ENCODE results near the gene EVC2. TPM values are rescaled to one million over a fixed set of nuclear protein-coding genes. Genes with fewer than 3 reads are reported as not detected.

Gene EVC2
- total RNA-seq, 1 donor from 2014 or later: 0.43 TPM

GRCh38 chr4:5568931-5569330 lies 139.4 kb downstream of the EVC2 start:
- no peaks in the 10 kb centered on the region for H3K4me1 Mint-ChIP-seq (ENCODE audit: low read depth)
- no peak overlapping the region for H3K27ac Mint-ChIP-seq
- H3K9me3 Mint-ChIP-seq: peaks cover 5% of the 10 kb centered on the region
- intact Hi-C loops (cut with micrococcal nuclease): no loop called here
- DNase-seq (ENCODE audit: low spot score): no peak
- no peaks in the 10 kb centered on the region for H3K27me3 Mint-ChIP-seq (ENCODE audit: low read depth)
- no peak overlapping the region for H3K4me3 Mint-ChIP-seq (ENCODE audit: low read depth)
- no peaks in the 10 kb centered on the region for H3K36me3 Mint-ChIP-seq (ENCODE audit: low read depth)

DNA sequence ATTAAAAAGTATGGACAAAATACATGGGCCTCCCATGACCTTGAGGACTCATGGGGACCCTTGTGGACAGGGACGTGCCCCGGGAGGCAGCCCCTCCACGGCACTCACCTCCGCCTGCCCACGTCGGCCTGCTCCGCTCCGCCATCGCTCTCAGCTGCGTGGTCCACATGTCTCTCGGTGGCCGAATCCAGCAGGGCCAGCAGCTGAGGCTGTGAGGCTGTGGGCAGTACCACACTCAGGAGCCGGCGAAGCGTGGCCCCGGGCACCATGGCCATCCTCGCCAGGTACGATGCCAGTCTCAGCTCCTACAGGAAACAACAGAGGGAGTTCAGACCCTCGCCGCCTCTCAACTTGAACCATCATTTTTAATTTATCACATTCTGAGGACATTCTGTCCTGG lies 140.0 kb downstream of the EVC2 start:
- no peak for DNase-seq (ENCODE audit: low spot score)
- no peak overlapping the region for H3K4me3 Mint-ChIP-seq (ENCODE audit: low read depth)
- intact Hi-C loops (cut with micrococcal nuclease): no loop called here
- no peaks in the 10 kb centered on the region for H3K27me3 Mint-ChIP-seq (ENCODE audit: low read depth)
- peaks cover 5% of the 10 kb centered on the region for H3K9me3 Mint-ChIP-seq
- H3K4me1 Mint-ChIP-seq (ENCODE audit: low read depth): no peaks in the 10 kb centered on the region
- H3K36me3 Mint-ChIP-seq (ENCODE audit: low read depth): no peaks in the 10 kb centered on the region
- H3K27ac Mint-ChIP-seq: no peak overlapping the region

GRCh38 chr4:5566991-5567390 lies 141.4 kb downstream of the EVC2 start:
- Mint-ChIP-seq H3K9me3 (peaks cover 5% of the 10 kb centered on the region), H3K36me3 (ENCODE audit: low read depth) (no peaks in the 10 kb centered on the region), H3K4me3 (ENCODE audit: low read depth) (no peak overlapping the region), H3K27ac (no peak overlapping the region), H3K4me1 (ENCODE audit: low read depth) (no peaks in the 10 kb centered on the region), H3K27me3 (ENCODE audit: low read depth) (no peaks in the 10 kb centered on the region)
- intact Hi-C loops (cut with micrococcal nuclease): no loop called here
- DNase-seq (ENCODE audit: low spot score): no peak

- intact Hi-C loops (cut with micrococcal nuclease): no loop called here
- Mint-ChIP-seq H3K36me3 (ENCODE audit: low read depth) (no peaks in the 10 kb centered on the region), H3K4me3 (ENCODE audit: low read depth) (no peak overlapping the region), H3K27me3 (ENCODE audit: low read depth) (no peaks in the 10 kb centered on the region), H3K27ac (no peak overlapping the region), H3K4me1 (ENCODE audit: low read depth) (no peaks in the 10 kb centered on the region), H3K9me3 (peaks cover 5% of the 10 kb centered on the region)
- DNase-seq (ENCODE audit: low spot score): no peak
These were observed 141.8 kb downstream of the EVC2 start for GRCh38 chr4:5566526-5566925.

- Mint-ChIP-seq H3K27ac (no peak overlapping the region), H3K27me3 (ENCODE audit: low read depth) (no peaks in the 10 kb centered on the region), H3K4me3 (ENCODE audit: low read depth) (no peak overlapping the region), H3K36me3 (ENCODE audit: low read depth) (no peaks in the 10 kb centered on the region), H3K9me3 (peaks cover 5% of the 10 kb centered on the region), H3K4me1 (ENCODE audit: low read depth) (no peaks in the 10 kb centered on the region)
- no peak for DNase-seq (ENCODE audit: low spot score)
- intact Hi-C loops (cut with micrococcal nuclease): no loop called here
These were observed 144.5 kb downstream of the EVC2 start for GRCh38 chr4:5563856-5564255.

DNA sequence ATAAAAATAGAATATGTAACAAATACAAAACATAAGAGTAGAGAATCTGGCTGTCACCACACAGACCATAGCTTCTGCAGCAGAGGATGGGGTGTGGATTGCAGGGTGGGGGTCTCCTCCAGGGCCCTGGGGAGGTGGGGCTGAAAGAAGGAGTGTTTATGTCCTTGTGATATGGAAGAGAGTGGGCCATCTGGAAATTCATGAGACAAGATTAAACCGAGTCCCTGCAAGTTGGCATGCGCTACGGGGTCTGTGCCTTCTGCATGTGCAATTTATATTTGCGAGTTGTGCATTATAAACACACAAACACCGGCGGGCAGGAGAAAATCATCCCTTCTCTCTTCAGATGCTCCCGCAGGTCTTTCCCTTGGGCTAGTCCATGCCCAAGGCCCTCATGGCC lies 145.9 kb downstream of the EVC2 start:
- Mint-ChIP-seq H3K9me3 (peaks cover under 1% of the 10 kb centered on the region), H3K27me3 (ENCODE audit: low read depth) (no peaks in the 10 kb centered on the region), H3K4me1 (ENCODE audit: low read depth) (no peaks in the 10 kb centered on the region), H3K27ac (no peak overlapping the region), H3K4me3 (ENCODE audit: low read depth) (no peak overlapping the region), H3K36me3 (ENCODE audit: low read depth) (no peaks in the 10 kb centered on the region)
- intact Hi-C loops (cut with micrococcal nuclease): no loop called here
- DNase-seq (ENCODE audit: low spot score): no peak

- Mint-ChIP-seq H3K36me3 (ENCODE audit: low read depth) (no peaks in the 10 kb centered on the region), H3K4me3 (ENCODE audit: low read depth) (no peak overlapping the region), H3K4me1 (ENCODE audit: low read depth) (no peaks in the 10 kb centered on the region), H3K9me3 (no peaks in the 10 kb centered on the region), H3K27me3 (ENCODE audit: low read depth) (no peaks in the 10 kb centered on the region), H3K27ac (no peak overlapping the region)
- intact Hi-C loops (cut with micrococcal nuclease): no loop called here
- DNase-seq (ENCODE audit: low spot score): no peak
These were observed 147.1 kb downstream of the EVC2 start for GRCh38 chr4:5561286-5561685.

- no peaks in the 10 kb centered on the region for H3K4me1 Mint-ChIP-seq (ENCODE audit: low read depth)
- no peaks in the 10 kb centered on the region for H3K9me3 Mint-ChIP-seq
- no peak overlapping the region for H3K27ac Mint-ChIP-seq
- no peaks in the 10 kb centered on the region for H3K36me3 Mint-ChIP-seq (ENCODE audit: low read depth)
- intact Hi-C loops (cut with micrococcal nuclease): no loop called here
- H3K27me3 Mint-ChIP-seq (ENCODE audit: low read depth): no peaks in the 10 kb centered on the region
- H3K4me3 Mint-ChIP-seq (ENCODE audit: low read depth): no peak overlapping the region
- DNase-seq (ENCODE audit: low spot score): no peak
These were observed 149.9 kb downstream of the EVC2 start for GRCh38 chr4:5558502-5558901.

DNA sequence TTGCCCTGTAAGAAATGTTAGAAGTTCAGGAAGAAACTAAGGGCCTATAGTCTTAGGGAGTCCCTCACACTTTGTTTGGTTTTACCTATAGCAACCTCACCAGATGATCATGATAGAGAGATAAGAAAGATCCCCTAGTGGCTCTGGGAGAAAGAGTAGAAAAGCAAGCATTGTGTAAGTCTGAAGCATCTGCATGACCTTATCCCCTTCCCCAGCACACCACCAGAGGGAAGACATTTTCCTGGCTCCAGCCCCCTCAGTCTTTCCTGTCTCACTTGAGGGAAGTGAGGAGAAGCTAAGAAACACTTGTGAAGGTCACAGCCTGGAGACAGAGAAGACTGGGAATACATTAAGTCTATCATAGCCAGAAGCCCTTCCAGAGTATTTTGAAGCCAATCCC lies 154.0 kb downstream of the EVC2 start:
- H3K36me3 Mint-ChIP-seq (ENCODE audit: low read depth): no peaks in the 10 kb centered on the region
- H3K27me3 Mint-ChIP-seq (ENCODE audit: low read depth): no peaks in the 10 kb centered on the region
- H3K4me1 Mint-ChIP-seq (ENCODE audit: low read depth): no peaks in the 10 kb centered on the region
- no peak overlapping the region for H3K4me3 Mint-ChIP-seq (ENCODE audit: low read depth)
- peaks cover 22% of the 10 kb centered on the region for H3K9me3 Mint-ChIP-seq
- DNase-seq (ENCODE audit: low spot score): no peak
- intact Hi-C loops (cut with micrococcal nuclease): no loop called here
- H3K27ac Mint-ChIP-seq: no peak overlapping the region

DNA sequence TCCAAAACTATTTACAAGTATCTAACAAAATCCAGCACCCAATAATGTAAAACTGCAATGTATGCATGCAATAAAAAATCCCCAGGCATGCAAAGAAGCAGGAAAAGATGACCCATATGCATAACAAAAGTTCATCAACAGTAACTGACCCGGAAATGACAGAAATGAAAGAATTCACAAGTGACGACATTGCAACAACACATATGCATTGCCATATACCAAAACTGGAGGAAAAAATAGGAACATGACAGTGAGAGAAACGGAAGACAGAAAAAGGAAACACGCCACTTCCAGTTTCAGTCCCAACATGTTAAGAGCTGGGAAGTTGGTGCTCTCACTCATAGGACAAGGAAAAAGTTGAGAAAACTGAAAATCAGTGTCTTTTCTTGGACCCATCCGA lies 154.6 kb downstream of the EVC2 start:
- no peak for DNase-seq (ENCODE audit: low spot score)
- no peak overlapping the region for H3K4me3 Mint-ChIP-seq (ENCODE audit: low read depth)
- H3K27ac Mint-ChIP-seq: no peak overlapping the region
- no peaks in the 10 kb centered on the region for H3K4me1 Mint-ChIP-seq (ENCODE audit: low read depth)
- intact Hi-C loops (cut with micrococcal nuclease): no loop called here
- H3K27me3 Mint-ChIP-seq (ENCODE audit: low read depth): no peaks in the 10 kb centered on the region
- no peaks in the 10 kb centered on the region for H3K36me3 Mint-ChIP-seq (ENCODE audit: low read depth)
- peaks cover 22% of the 10 kb centered on the region for H3K9me3 Mint-ChIP-seq

- H3K9me3 Mint-ChIP-seq: peaks cover 22% of the 10 kb centered on the region
- H3K27ac Mint-ChIP-seq: no peak overlapping the region
- DNase-seq (ENCODE audit: low spot score): no peak
- H3K4me1 Mint-ChIP-seq (ENCODE audit: low read depth): no peaks in the 10 kb centered on the region
- no peaks in the 10 kb centered on the region for H3K27me3 Mint-ChIP-seq (ENCODE audit: low read depth)
- intact Hi-C loops (cut with micrococcal nuclease): no loop called here
- no peak overlapping the region for H3K4me3 Mint-ChIP-seq (ENCODE audit: low read depth)
- no peaks in the 10 kb centered on the region for H3K36me3 Mint-ChIP-seq (ENCODE audit: low read depth)
These were observed 155.9 kb downstream of the EVC2 start for GRCh38 chr4:5552451-5552850.

DNA sequence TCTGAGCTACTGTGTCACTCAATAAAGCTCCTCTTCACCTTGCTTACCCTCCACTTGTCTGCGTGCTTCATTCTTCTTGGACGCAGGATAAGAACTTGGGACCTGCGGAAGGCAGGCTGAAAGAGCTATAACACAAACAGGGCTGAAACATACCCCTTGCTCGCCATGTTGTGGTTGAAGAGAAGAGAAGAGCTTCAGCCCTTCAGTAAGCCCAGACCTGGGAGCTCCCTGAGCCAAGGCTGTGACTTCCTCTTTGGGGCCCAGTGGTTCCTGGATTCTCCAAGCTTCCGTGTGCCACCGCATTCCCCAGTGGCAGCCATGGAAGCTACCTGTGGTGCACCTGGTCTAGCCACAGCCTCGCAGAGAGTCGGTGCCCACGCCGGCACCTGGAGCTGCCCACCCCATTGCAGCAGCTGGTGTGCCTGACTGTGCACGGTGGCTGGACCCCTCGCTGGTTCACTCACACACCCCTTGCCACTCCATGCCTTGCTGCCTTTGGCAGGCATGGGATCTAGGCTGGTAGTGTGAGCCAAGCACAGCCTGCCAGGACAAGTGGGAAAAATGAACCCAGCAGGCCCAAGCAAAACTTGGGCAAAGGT lies 160.6 kb downstream of the EVC2 start:
- no peak for DNase-seq (ENCODE audit: low spot score)
- Mint-ChIP-seq H3K4me1 (ENCODE audit: low read depth) (no peaks in the 10 kb centered on the region), H3K27me3 (ENCODE audit: low read depth) (no peaks in the 10 kb centered on the region), H3K4me3 (ENCODE audit: low read depth) (no peak overlapping the region), H3K9me3 (peaks cover 29% of the 10 kb centered on the region), H3K27ac (no peak overlapping the region), H3K36me3 (ENCODE audit: low read depth) (no peaks in the 10 kb centered on the region)
- intact Hi-C loops (cut with micrococcal nuclease): no loop called here

DNA sequence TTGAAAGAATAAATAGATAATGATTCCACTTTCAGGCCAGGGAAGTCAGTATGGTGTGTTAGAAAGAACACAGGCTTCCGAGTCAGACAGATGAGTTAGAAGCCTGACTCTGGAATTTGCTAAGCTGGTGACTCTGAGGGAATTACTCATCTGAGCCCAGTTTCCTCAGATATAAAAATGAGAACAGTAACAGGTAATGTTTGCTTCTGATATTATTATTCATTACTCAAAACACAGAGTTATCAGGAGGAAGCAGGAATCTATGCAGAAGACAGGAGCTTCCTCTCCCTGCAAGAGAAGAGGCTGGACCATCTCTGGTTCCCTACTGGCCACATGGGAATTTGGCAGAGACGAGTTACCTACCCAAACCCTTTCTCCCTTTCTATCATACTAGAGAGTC lies 163.1 kb downstream of the EVC2 start:
- no peak overlapping the region for H3K27ac Mint-ChIP-seq
- no peaks in the 10 kb centered on the region for H3K36me3 Mint-ChIP-seq (ENCODE audit: low read depth)
- H3K27me3 Mint-ChIP-seq (ENCODE audit: low read depth): no peaks in the 10 kb centered on the region
- H3K4me3 Mint-ChIP-seq (ENCODE audit: low read depth): no peak overlapping the region
- no peaks in the 10 kb centered on the region for H3K4me1 Mint-ChIP-seq (ENCODE audit: low read depth)
- intact Hi-C loops (cut with micrococcal nuclease): no loop called here
- H3K9me3 Mint-ChIP-seq: peaks cover 16% of the 10 kb centered on the region
- DNase-seq (ENCODE audit: low spot score): no peak

GRCh38 chr4:5544762-5545161 lies 163.6 kb downstream of the EVC2 start:
- Mint-ChIP-seq H3K27me3 (ENCODE audit: low read depth) (no peaks in the 10 kb centered on the region), H3K4me1 (ENCODE audit: low read depth) (no peaks in the 10 kb centered on the region), H3K36me3 (ENCODE audit: low read depth) (no peaks in the 10 kb centered on the region), H3K4me3 (ENCODE audit: low read depth) (no peak overlapping the region), H3K27ac (no peak overlapping the region), H3K9me3 (peaks cover 11% of the 10 kb centered on the region)
- intact Hi-C loops (cut with micrococcal nuclease): no loop called here
- no peak for DNase-seq (ENCODE audit: low spot score)

All from activated T-helper 2 cell treated with anti-CD3 and anti-CD28 coated beads, Interferon-gamma antibody, Interleukin-2, Interleukin-4, amounts not matched to agents 10 μg/mL and 5 μg/mL and 100 μg/mL, durations not matched to agents 14 hours and 24 hours and 36 hours (primary cell).